Ascending aorta (tissue), 2 donors: ENCODE measurements around the gene EHMT1. TPM values are rescaled to one million over a fixed set of nuclear protein-coding genes. Genes with fewer than 3 reads are reported as not detected.
"Not testable (repeated sequence)": the region's sequence is repeated elsewhere in the genome, so short reads cannot be mapped to it uniquely, and the experiment has no call there.

ENCODE experiments used
- DNase-seq, 2 donors: peaks; one replicate each; pipeline ENCODE4 v3.0.0-alpha.2; 2019; ENCODE audit warnings: low spot score in 2 of 2
- H3K27ac ChIP-seq, 2 donors: fragments of 200-600 bp; sonication (generic); one replicate each; pipeline ENCODE4 v1.5.1; 2016 to 2017; ENCODE audit warnings: mild to moderate bottlenecking in 1 of 2
- H3K27me3 ChIP-seq: fragments of 200-600 bp; sonication (generic); one replicate; pipeline ENCODE4 v1.5.1; 2017
- H3K36me3 ChIP-seq, 2 donors: fragments of 200-600 bp; sonication (generic); one replicate each; pipeline ENCODE4 v1.5.1; 2016
- H3K4me1 ChIP-seq, 2 donors: fragments of 200-600 bp; sonication (generic); one replicate each; pipeline ENCODE4 v1.5.1; 2016 to 2017; ENCODE audit warnings: mild to moderate bottlenecking in 1 of 2
- H3K4me3 ChIP-seq, 2 donors: fragments of 200-600 bp; sonication (generic); one replicate each; pipeline ENCODE4 v1.5.1; 2016 to 2017; ENCODE audit warnings: mild to moderate bottlenecking in 1 of 2
- H3K9me3 ChIP-seq, 2 donors: fragments of 200-600 bp; sonication (generic); one replicate each; pipeline ENCODE4 v1.5.1; 2016
- CTCF ChIP-seq, 3 experiments: fragments of 200-600 bp in 2 of 3; fragments of 450-650 bp in 1 of 3; sonication (generic) in 2 of 3; IDR thresholded peaks; one replicate each; pipeline ENCODE4 v1.5.1; 2016 to 2019; ENCODE audit warnings: antibody characterized with exemption in 3 of 3, mild to moderate bottlenecking in 1 of 3, moderate library complexity in 1 of 3
- intact Hi-C: fragments of 100-400 bp; cut with DNase I; formaldehyde crosslinking; loops from one replicate; pipeline ENCODE4 v1.15.1; 2023
- total RNA-seq: library from RNA; depleted of rRNA; stranded (reverse); fragments of >200 nt; gene quantifications from one replicate; pipeline ENCODE4 v1.1.0, GENCODE V29; 2016

Gene EHMT1
- total RNA-seq, 1 donor from 2014 or later, result 49.9 TPM

- no peak for DNase-seq
- no peak for TF ChIP-seq CTCF (IDR thresholded peaks at IDR 0.05)
- intact Hi-C loops, result no loop called here
- Histone ChIP-seq H3K27me3 (no peaks in the 10 kb centered on the region), H3K4me1 (peaks cover 0 to 2% of the 10 kb centered on the region in 2 donors), H3K9me3 (no peaks in the 10 kb centered on the region), H3K36me3 (peaks cover 15 to 29% of the 10 kb centered on the region in 2 donors), H3K27ac (no peak overlapping the region), H3K4me3 (no peak overlapping the region)
Observed at GRCh38 chr9:137720571-137721110, 101.8 kb downstream of the EHMT1 start.

GRCh38 chr9:137721479-137721878, 102.7 kb downstream of the EHMT1 start:
- Histone ChIP-seq H3K27ac (no peak overlapping the region), H3K36me3 (peaks cover 15 to 28% of the 10 kb centered on the region in 2 donors), H3K4me3 (no peak overlapping the region), H3K27me3 (no peaks in the 10 kb centered on the region), H3K4me1 (peaks cover 0 to 2% of the 10 kb centered on the region in 2 donors), H3K9me3 (no peaks in the 10 kb centered on the region)
- TF ChIP-seq CTCF (IDR thresholded peaks at IDR 0.05), result no peak
- no peak for DNase-seq
- intact Hi-C loops, result no loop called here

GRCh38 chr9:137721899-137722298, 103.1 kb downstream of the EHMT1 start:
- DNase-seq, result no peak
- H3K4me1 ChIP-seq, result peaks cover 0 to 2% of the 10 kb centered on the region in 2 donors
- no peaks in the 10 kb centered on the region for H3K27me3 ChIP-seq
- H3K36me3 ChIP-seq, result peaks cover 15 to 28% of the 10 kb centered on the region in 2 donors
- intact Hi-C loops, result no loop called here
- H3K27ac ChIP-seq, result no peak overlapping the region
- no peak overlapping the region for H3K4me3 ChIP-seq
- no peaks in the 10 kb centered on the region for H3K9me3 ChIP-seq
- TF ChIP-seq CTCF (IDR thresholded peaks at IDR 0.05), result no peak

- Histone ChIP-seq H3K4me1 (peaks cover 0 to 2% of the 10 kb centered on the region in 2 donors), H3K36me3 (peaks cover 15 to 27% of the 10 kb centered on the region in 2 donors), H3K4me3 (no peak overlapping the region), H3K9me3 (no peaks in the 10 kb centered on the region), H3K27ac (no peak overlapping the region), H3K27me3 (no peaks in the 10 kb centered on the region)
- DNase-seq, result no peak
- intact Hi-C loops, result no loop called here
- no peak for TF ChIP-seq CTCF (IDR thresholded peaks at IDR 0.05)
Observed at GRCh38 chr9:137722481-137722880, 103.7 kb downstream of the EHMT1 start.

GRCh38 chr9:137723356-137723755, 104.6 kb downstream of the EHMT1 start:
- H3K27me3 ChIP-seq, H3K27ac ChIP-seq, H3K4me3 ChIP-seq, intact Hi-C loops, H3K4me1 ChIP-seq, H3K9me3 ChIP-seq, DNase-seq: not testable (repeated sequence)
- peaks cover 9 to 23% of the 10 kb centered on the region in 2 donors for H3K36me3 ChIP-seq

- H3K4me3 ChIP-seq, result no peak overlapping the region
- H3K36me3 ChIP-seq, result peaks cover 14 to 29% of the 10 kb centered on the region in 2 donors
- peaks cover 0 to 2% of the 10 kb centered on the region in 2 donors for H3K4me1 ChIP-seq
- no peak overlapping the region for H3K27ac ChIP-seq
- H3K27me3 ChIP-seq, result no peaks in the 10 kb centered on the region
- no peaks in the 10 kb centered on the region for H3K9me3 ChIP-seq
- TF ChIP-seq CTCF (IDR thresholded peaks at IDR 0.05), result no peak
- no peak for DNase-seq
- intact Hi-C loops, result no loop called here
Observed at GRCh38 chr9:137723783-137724445, 105.1 kb downstream of the EHMT1 start.
